Fibroblast of upper back skin (primary cell): Measurements from ENCODE around the gene TACR3.
"Not testable (repeated sequence)": the region's sequence is repeated elsewhere in the genome, so short reads cannot be mapped to it uniquely, and the experiment has no call there.

Experiments used
- DNase-seq: peaks from one replicate; pipeline ENCODE4 v3.0.0-alpha.2; 2013

TACR3 gene, protein sequence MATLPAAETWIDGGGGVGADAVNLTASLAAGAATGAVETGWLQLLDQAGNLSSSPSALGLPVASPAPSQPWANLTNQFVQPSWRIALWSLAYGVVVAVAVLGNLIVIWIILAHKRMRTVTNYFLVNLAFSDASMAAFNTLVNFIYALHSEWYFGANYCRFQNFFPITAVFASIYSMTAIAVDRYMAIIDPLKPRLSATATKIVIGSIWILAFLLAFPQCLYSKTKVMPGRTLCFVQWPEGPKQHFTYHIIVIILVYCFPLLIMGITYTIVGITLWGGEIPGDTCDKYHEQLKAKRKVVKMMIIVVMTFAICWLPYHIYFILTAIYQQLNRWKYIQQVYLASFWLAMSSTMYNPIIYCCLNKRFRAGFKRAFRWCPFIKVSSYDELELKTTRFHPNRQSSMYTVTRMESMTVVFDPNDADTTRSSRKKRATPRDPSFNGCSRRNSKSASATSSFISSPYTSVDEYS

DNA sequence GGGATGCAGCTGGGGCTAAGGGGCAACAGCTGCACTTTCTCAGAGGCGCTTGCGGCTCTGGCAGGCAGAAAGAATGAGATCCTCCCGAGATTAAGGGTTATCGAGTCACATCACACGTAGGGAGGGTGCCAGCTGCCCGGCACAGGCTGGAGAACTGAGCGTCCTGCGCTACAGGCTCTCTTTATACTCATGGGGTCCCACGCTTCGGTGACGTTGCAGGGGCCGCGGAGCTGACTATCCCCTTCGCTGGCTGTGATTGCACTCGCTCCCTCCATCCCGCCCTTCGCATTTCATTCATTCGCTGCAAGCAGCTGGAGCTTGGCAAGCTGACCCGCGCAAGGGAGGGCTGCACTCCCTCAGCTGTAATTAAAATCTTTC, at the start of gene TACR3:
Gene TACR3, minus strand, starts transcription at position 156 of the 378 bp plus-strand sequence. CDS start 310 bp downstream, outside the sequence.
- DNase-seq: peak; percentile 2

DNA sequence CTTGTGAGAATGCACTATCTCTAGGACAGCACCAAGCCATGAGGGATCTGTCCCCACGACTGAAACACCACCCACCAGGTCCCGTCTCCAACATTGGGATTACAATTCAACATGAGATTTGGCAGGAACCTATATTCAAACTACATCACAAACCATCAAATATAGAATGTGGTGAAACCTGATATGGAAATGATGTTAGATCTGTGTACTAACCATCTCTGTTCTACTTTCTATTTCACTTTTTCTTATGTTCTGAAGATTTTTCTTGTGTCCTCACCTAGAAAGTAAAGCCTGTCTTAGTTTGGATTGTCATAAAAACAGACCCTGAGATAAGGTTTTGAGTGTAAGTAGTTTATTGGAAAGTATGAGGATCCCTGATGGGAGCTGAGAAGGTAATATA, 37.8 kb upstream of the TACR3 start:
- DNase-seq: no peak

DNA sequence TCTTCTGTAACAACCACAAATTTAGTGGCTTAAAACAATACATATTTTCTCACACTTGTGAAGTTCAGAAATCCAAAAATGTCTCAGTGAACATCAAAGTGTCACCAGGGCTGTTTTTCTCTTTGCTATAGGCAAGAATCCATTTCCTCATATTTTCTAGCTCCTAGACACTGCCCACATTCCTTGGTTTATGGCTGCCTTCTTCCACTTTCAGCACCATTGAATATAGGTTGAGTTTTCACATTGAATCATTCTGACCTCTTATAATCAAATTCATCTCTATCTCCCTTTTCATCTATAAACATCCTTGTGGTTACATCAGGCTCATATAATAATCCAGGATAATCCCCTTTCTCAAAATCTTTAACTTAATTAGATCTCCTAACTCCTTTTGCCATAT, 37.0 kb upstream of the TACR3 start:
- no peak for DNase-seq

DNA sequence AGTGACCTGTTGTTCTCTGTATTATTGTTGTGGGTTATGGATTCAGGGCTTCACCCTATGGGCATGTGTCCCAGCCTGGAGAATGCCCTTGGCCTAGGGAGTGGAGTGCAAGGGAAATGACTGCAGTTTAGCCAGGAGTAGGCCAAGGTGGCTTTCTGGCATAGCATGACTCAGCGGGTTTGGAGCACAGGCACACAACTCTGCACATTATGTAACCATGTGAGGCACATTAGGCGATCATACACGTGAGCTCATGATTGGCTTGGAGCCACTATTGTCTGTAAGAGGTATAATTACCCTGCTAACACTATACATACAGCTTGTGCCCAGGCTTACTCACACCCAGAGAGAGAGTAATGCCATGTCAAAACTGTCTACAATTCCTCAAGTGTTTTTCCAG, 35.1 kb upstream of the TACR3 start:
- DNase-seq: peak; percentile 15

DNA sequence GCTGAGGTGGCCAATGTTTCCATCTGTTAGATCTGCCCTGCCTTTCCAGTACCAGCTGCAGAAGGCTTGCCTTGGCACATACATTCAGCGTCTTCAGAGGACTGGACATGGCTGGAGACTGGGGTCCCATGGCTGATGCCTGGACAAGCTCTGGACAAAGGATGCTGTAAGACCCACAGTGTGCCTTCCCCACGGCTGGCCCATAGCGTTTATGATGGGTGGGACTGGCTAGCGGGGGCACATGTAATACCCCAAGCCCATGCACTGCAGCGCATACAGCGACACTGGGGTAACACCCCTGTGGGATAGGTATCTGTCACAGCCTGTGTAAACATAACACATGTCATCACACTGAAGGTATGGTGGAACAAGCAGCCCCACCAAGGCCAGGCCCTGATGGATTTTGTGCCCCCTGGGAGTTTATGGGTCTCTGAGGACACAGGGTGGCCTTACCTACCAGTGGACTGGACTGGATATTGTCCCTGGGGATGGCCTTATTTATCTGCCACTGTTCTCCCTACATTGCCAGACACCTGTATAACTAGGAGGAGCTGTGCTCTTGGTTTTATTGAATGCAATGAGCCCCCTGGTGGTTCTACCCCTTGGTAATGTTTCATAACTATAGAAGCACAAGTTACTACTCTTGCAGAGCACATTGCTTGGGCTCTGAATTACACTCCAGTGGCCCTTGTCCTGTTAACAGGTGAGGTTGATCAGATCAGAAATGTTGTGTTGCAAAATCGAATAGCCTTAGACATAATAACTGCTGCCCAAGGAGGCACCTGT, 34.3 kb upstream of the TACR3 start:
- DNase-seq: no peak

DNA sequence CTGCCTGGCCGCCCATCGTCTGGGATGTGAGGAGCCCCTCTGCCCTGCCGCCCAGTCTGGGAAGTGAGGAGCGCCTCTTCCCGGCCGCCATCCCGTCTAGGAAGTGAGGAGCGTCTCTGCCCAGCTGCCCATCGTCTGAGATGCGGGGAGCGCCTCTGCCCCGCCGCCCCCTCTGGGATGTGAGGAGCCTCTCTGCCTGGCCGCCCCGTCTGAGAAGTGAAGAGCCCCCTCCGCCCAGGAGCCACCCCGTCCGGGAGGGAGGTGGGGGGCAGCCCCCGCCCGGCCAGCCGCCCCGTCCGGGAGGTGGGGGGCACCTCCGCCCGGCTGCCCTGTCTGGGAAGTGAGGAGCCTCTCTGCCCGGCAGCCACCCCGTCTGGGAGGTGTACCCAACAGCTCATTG, 3.4 kb upstream of the TACR3 start:
- DNase-seq: not testable (repeated sequence)

DNA sequence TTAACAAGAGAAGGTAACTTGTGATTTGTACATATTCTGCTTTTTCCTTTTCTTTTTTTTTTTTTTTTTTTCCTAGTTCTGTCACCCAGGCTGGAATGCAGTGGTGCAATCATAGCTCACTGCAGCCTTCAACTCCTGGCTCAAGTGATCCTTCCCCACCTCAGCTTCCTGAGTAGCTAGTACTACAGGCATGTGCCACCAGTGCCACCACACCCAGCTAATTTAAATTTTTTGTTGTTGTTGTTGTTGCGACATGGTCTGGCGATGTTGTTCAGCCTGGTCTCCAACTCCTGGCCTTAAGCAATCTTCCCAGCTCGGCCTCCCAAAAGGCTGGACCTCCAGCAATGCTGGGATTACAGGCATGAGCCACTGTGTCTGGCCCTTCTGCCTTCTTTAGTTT, 1.5 kb upstream of the TACR3 start:
- no peak for DNase-seq

DNA sequence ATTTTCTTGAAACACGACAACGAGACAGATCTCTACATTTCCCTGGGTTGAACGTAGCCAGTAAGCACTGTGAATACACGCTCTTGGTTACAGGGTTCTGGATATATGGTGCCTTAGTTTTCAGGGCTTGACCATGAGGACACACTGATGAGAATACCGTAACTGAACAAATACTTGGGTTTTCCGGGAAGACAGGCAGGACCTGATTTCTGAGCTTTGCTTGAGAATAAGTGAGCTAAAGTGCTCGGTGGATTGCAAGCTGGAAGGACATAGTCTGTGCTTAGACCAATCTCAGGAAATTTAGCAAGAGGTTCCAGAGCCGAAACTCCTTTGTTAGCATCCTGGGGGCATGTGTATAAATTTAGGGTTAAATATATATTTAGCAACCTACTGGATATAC, 876 bp upstream of the TACR3 start:
- DNase-seq: no peak

DNA sequence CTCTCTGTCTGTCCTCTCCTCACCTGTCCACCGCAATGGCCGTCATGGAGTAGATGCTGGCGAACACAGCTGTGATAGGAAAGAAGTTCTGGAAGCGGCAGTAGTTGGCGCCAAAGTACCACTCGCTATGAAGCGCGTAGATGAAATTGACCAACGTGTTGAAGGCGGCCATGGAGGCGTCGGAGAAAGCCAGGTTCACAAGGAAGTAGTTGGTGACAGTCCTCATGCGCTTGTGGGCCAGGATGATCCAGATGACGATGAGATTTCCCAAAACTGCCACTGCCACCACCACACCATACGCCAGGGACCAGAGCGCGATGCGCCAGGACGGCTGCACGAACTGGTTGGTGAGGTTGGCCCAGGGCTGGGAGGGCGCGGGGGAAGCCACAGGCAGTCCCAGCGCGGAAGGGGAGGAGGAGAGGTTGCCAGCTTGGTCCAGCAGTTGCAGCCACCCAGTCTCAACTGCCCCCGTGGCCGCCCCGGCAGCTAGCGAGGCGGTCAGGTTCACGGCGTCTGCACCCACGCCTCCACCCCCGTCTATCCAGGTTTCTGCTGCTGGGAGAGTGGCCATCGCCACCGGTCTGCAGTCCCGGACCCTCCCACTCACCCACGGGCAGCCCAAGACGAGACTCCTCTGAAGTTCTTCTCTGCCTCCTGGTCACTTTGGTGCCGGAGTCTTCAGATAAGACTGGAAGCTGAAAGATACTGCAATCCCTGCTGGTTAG, 518 bp downstream of the TACR3 start:
- DNase-seq: peak; percentile 17

DNA sequence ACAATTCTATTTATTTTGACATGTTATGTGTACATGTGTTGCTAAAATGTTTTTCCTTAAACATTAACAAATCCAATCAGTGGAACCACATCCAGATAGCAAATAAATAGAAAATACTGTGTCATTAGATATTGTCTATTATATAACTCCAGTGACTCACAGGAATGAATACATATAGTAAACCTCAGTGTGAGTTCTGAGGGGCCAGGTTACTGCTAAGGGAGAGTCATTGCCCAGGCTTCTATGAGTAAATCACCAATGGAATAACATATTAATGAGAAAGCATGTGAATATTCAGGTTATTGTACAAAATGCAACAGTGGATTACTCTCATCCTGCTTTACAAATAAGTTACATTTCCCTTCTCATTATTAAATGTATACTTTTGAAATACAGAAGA, 27.2 kb downstream of the TACR3 start:
- no peak for DNase-seq

DNA sequence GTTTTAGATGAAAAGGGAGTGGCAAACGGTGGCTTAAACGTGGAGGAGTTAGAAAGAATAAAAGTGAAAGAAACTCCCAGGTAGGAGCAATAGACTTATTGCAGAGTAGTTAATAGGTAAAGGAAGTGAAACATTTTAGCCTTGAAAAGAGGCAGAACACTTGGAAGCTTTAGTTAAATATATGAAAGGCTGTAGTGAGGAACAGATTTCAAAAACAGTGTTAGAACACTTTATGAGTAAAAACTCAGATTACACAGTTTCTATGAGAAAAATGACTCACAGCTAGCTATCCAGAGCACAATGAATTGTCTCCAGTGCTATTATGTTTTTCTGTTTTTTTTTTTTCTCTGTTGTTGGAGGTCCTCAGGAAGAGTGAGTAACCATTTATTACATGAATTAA, 45.8 kb downstream of the TACR3 start:
- no peak for DNase-seq

DNA sequence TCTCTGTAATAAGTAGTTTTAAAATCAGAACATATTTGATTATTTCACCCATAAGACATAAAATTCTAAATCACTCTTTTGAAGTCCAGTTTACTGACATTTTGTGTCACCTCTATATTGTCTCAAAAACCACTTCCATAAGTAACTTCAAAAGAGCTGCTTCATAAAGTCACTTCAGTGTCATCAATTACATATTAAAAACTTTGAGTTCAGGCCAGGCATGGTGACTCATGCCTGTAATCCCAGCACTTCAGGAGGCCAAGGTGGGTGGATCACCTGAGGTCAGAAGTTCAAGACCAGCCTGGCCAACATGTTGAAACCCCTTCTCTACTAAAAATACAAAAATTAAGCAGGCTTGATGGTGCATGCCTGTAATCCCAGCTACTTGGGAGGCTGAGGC, 53.0 kb downstream of the TACR3 start:
- not testable (repeated sequence) for DNase-seq

DNA sequence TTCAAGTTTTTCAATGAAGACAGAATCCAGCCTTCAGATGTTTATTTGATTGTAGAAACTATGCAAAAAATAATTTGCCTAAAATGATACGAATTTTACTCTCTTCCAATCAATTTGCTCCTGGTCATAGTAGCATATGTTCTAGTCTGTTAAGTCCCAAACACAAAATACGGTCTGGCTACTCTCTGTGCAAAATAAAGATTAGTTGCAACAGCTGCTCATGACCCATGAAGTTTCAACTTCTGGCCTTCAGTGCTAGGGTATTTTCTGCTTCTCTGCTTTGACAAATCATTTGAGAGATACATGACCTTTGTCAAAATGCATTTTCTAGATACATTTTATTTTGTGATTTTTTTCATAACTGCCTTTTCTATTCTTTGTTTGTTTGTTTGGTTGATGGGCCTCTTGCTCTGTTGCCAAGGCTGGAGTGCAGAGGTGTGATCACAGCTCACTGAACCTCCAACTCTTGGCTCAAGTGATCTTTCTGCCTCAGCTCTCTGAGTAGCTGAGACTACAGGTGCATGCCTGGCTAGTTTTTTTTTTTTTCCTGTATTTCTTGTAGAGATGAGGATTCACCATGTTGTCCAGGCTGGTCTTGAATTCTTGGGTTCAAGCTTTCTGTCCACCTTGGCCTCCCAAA, 55.2 kb downstream of the TACR3 start:
- DNase-seq: no peak

DNA sequence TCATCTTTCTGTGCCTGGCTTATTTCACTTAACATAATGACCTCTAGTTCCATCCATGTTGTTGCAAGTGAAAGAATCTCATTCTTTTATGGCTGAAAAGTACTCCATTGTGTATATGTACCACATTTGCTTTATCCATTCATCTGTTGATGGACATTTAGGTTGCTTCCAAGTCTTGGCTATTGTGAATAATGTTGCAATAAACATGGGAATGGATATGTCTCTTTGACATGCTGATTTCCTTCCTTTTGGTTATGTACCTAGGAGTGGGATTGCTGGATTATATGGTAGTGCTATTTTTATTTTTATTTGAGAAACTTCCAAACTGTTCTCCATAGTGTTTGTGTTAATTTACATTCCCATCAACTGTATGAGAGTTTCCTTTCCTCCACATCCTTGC, 71.2 kb downstream of the TACR3 start:
- DNase-seq: no peak

DNA sequence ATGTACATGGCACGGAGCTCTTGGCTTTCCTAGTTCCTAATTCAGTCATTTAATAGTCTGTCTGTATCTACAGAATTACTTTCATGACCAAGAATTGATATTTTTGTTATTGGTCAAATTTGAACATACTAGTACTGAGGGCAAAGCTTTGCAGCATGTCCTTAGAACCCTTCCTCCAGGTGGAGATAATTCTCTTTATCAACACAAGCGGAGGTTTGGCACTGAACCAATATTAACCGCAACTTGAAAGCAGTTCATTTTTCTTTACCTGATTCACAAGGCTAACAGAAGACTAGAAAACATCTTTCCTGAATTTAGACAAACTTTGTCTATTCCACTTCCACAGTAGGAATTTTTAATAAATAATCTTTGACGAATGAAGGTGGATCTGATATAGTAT, 73.8 kb downstream of the TACR3 start:
- DNase-seq: no peak

DNA sequence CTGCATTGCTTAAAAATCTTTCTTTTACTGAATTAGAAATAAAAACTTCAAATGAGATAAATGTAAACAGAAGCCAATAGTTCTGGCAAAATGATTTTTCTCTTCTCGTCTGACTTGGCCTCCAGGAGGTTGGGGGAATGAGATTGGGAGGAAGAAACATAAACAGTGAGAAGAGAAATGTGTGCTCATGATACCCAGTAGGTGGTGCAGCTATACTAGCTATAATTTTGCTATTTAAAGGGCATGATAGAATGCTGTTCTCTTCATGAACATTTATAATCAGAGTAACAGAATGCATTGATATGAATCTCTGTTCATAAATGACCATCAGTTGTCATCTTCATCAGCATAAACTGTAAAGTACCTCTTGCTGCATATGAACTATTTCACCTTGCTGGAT, 85.5 kb downstream of the TACR3 start:
- no peak for DNase-seq

DNA sequence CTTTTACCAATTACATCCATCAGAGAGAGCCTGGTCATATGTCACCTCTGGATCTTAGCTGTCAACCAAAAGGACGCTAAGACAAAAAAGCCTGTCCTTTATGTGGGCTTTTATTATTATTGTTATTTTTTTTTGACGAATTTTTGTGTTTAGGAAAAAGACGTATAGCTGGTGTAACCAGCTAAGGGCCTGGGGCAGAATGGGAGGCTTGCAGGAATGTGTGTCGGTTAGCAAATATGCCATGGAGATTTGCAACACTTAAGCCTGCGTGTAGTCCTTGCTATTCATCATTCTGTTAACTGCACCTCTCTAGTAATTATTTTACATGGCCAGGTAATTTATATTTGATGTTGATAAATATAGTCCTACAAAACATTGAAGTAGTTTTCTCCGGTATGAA, 93.5 kb downstream of the TACR3 start:
- no peak for DNase-seq

DNA sequence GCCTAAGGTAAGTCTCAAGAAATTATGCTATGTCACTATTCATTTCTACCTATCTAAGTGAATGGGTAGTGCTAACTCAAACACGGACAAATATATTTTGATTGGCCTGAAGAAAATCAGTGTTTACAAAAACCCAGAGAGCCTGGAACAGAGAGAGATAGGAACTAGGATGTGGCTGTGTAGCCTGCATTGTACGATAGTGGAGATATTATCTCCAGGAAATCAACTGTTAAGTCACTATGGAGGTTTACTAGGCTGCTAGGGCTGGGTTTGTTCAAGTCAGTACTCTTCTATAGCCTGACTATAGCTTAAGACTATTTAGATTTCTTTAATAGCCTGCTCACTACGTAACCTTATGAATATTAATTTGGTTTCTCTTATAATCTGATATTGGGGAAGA, 127.9 kb downstream of the TACR3 start:
- DNase-seq: no peak

DNA sequence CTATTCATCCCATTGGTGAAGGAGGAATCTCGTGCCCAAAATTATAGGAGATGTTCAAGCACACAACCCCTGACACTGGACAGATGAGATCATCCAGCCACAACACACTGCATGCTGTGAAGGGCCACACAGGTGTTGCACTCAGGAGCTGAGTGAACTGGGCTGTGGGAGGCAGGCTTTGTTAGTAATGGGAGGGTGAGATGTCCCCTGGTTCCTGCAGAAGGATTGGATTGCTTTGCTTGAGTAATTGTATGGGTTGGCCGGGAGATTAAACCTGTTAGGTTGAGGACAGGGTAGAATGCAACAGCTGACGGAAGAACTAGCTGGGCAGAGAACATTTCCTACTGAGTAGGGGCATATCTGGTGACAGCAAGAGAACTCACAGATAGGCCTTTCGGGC, 152.2 kb downstream of the TACR3 start:
- no peak for DNase-seq

DNA sequence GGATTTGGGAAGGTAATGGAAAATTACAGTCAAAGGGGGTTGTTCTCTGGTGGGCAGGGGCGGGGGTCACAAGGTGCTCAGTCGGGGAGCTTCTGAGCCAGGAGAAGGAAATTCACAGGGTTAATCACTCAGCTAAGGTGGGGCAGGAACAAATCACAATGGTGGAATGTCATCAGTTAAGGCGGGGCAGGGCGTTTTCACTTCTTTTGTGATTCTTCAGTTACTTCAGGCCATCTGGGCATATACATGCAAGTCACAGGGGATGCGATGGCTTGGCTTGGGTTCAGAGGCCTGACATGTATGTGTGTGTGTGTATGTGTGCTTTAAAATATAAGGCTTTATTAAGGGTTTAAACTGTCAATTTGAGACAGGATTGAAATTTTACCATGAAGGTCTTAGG, 160.6 kb downstream of the TACR3 start:
- DNase-seq: not testable (repeated sequence)
